Loucy (cell line): ENCODE results near the gene CRYBB3.

Experiments used
- H2AFZ ChIP-seq: fragments of 200-600 bp; sonication (generic); 2 replicates; pipeline ENCODE4 v1.6.0; 2016; ENCODE audit warnings: antibody characterized with exemption, mild to moderate bottlenecking, low read length, moderate library complexity
- H3F3A ChIP-seq: fragments of 200-600 bp; 2 replicates; pipeline ENCODE4 v1.6.0; 2016; ENCODE audit warnings: antibody characterized with exemption, low read depth, mild to moderate bottlenecking
- H3K27me3 ChIP-seq: fragments of 200-600 bp; sonication (generic); 2 replicates; pipeline ENCODE4 v1.6.1; 2014; ENCODE audit warnings: low read length, mild to moderate bottlenecking; ENCODE audit not compliant: insufficient read depth, poor library complexity, severe bottlenecking
- H3K36me3 ChIP-seq: fragments of 200-600 bp; sonication (generic); 2 replicates; pipeline ENCODE4 v1.6.1; 2016; ENCODE audit warnings: low read length; ENCODE audit not compliant: insufficient read depth
- H3K4me1 ChIP-seq: fragments of 200-600 bp; sonication (generic); 2 replicates; pipeline ENCODE4 v1.5.1; 2014; ENCODE audit warnings: low read length, mild to moderate bottlenecking; ENCODE audit not compliant: insufficient read depth, poor library complexity, severe bottlenecking
- H3K4me2 ChIP-seq: fragments of 200-600 bp; sonication (generic); 2 replicates; pipeline ENCODE4 v1.6.0; 2014; ENCODE audit warnings: antibody characterized with exemption, low read length, low read depth, mild to moderate bottlenecking; ENCODE audit not compliant: poor library complexity, severe bottlenecking
- H3K4me3 ChIP-seq: fragments of 200-600 bp; sonication (generic); 2 replicates; pipeline ENCODE4 v1.5.1; 2014; ENCODE audit warnings: low read length, mild to moderate bottlenecking, mixed read lengths; ENCODE audit not compliant: poor library complexity, severe bottlenecking
- H3K79me2 ChIP-seq: fragments of 200-600 bp; sonication (generic); 2 replicates; pipeline ENCODE4 v1.6.1; 2014; ENCODE audit warnings: low read length; ENCODE audit not compliant: insufficient read depth
- H3K9ac ChIP-seq: fragments of 200-600 bp; sonication (generic); 2 replicates; pipeline ENCODE4 v1.6.0; 2014; ENCODE audit warnings: mild to moderate bottlenecking, low read depth, low read length, moderate library complexity; ENCODE audit not compliant: poor library complexity, severe bottlenecking
- H3K9me2 ChIP-seq: fragments of 200-600 bp; sonication (generic); replicated peaks from 2 replicates; pipeline ENCODE4 v1.6.1; 2016; ENCODE audit warnings: low read depth, low read length, mixed read lengths
- H3K9me3 ChIP-seq: fragments of 200-600 bp; sonication (generic); 2 replicates; pipeline ENCODE4 v1.6.1; 2014; ENCODE audit warnings: mild to moderate bottlenecking, antibody characterized with exemption, low read length, low read depth; ENCODE audit not compliant: insufficient read depth
- H4K20me1 ChIP-seq: fragments of 200-600 bp; sonication (generic); 2 replicates; pipeline ENCODE4 v1.6.0; 2014; ENCODE audit warnings: antibody characterized with exemption, low read length, mild to moderate bottlenecking; ENCODE audit not compliant: insufficient read depth, poor library complexity, severe bottlenecking
- CTCF ChIP-seq: fragments of 200-600 bp; sonication (generic); conservative IDR thresholded peaks from 2 replicates; pipeline ENCODE4 v1.5.1; 2014; ENCODE audit warnings: mild to moderate bottlenecking, antibody characterized with exemption, low read length
- EZH2phosphoT487 ChIP-seq: fragments of 200-600 bp; IDR thresholded peaks from 2 replicates; pipeline ENCODE4 v1.6.1; 2018; ENCODE audit warnings: antibody characterized with exemption, mild to moderate bottlenecking, moderate library complexity, borderline replicate concordance

The CRYBB3 gene

GRCh38 chr22:25172153-25172552, 27.5 kb upstream of the CRYBB3 start:
- H2AFZ ChIP-seq: no peak overlapping the region
- no peak overlapping the region for H3K4me2 ChIP-seq
- no peaks in the 10 kb centered on the region for H3K9me3 ChIP-seq
- H3K4me3 ChIP-seq: no peak overlapping the region
- no peak overlapping the region for H3K9ac ChIP-seq
- TF ChIP-seq EZH2phosphoT487 (no peak), CTCF (peak; percentile 50)
- no peaks in the 10 kb centered on the region for H3F3A ChIP-seq
- no peaks in the 10 kb centered on the region for H3K27me3 ChIP-seq
- H3K4me1 ChIP-seq: no peaks in the 10 kb centered on the region
- H3K9me2 ChIP-seq: no peaks in the 10 kb centered on the region
- no peaks in the 10 kb centered on the region for H4K20me1 ChIP-seq
- H3K36me3 ChIP-seq: no peaks in the 10 kb centered on the region
- no peaks in the 10 kb centered on the region for H3K79me2 ChIP-seq

DNA sequence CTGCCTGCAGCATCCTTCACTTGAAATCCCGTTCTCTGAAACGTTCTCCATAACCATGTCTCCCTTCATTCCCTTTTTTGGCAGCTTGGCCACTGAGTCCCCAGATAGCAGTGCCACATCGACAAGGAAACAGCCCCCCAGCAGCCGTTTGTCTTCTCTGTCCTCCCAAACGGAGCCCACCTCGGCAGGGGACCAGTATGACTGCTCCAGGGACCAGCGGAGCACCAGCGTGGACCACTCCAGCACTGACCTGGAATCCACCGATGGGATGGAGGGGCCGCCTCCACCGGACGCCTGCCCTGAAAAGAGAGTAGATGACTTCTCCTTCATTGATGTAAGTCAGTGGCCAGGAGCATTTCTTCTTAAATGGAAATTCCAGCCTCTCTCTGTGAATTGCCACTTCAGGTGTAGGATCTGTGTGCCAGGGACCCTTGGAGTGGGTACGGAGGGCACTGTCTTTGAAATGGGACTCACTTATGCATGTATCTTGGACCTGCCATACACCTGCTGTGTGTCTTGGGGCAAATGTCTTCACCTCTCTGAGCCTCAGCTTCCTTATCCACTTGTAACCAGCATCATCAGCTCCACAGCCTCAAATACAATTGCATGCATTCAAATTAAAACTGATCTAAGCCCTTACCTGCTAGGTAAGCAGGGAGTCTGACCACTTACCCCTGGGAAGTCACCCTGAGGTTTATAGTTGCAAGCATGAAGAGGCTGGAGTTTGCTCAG, 25.3 kb upstream of the CRYBB3 start:
- no peaks in the 10 kb centered on the region for H3K79me2 ChIP-seq
- TF ChIP-seq EZH2phosphoT487: no peak
- TF ChIP-seq CTCF: no peak
- no peaks in the 10 kb centered on the region for H3K4me1 ChIP-seq
- H3K9ac ChIP-seq: no peak overlapping the region
- no peak overlapping the region for H2AFZ ChIP-seq
- H3K9me3 ChIP-seq: no peaks in the 10 kb centered on the region
- H3K27me3 ChIP-seq: no peaks in the 10 kb centered on the region
- H3K36me3 ChIP-seq: no peaks in the 10 kb centered on the region
- no peaks in the 10 kb centered on the region for H3K9me2 ChIP-seq
- no peak overlapping the region for H3K4me2 ChIP-seq
- H3F3A ChIP-seq: no peaks in the 10 kb centered on the region
- no peak overlapping the region for H3K4me3 ChIP-seq
- no peaks in the 10 kb centered on the region for H4K20me1 ChIP-seq

DNA sequence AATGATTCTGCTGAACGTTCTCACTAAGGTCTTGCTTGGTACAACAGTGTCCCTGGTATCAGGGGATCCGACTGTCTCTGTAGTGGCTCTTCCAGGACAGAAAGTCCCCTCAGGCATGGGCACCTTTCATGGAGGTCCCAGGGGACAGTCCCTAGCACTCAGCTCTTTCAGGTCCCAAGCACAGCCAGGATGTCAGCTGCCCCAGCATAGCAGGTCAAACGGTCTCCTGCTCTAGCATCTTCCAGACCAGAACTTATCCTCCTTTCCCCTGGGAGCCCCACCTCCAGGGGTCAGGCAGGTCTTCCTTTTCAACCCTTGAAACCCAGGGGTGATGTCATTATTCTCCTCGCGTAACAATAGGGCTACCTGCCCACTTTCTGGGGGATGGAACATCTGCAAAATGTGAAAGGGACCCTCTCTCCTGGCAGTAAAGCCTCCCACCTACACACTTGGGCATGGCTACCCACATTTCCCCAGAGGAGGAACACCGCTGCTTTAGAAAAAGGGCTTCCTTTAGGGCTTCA, 24.7 kb upstream of the CRYBB3 start:
- Histone ChIP-seq H3K9me3 (no peaks in the 10 kb centered on the region), H3F3A (no peaks in the 10 kb centered on the region), H3K4me3 (no peak overlapping the region), H3K4me1 (no peaks in the 10 kb centered on the region), H3K79me2 (no peaks in the 10 kb centered on the region), H3K9ac (no peak overlapping the region), H2AFZ (no peak overlapping the region), H3K27me3 (no peaks in the 10 kb centered on the region), H4K20me1 (no peaks in the 10 kb centered on the region), H3K36me3 (no peaks in the 10 kb centered on the region), H3K9me2 (no peaks in the 10 kb centered on the region), H3K4me2 (no peak overlapping the region)
- no peak for TF ChIP-seq EZH2phosphoT487
- no peak for TF ChIP-seq CTCF
